Ramos (cell line): Measurements from ENCODE around the gene TBCA.

Experiments used
- in situ Hi-C: fragments of 300-500 bp; cut with MboI; formaldehyde crosslinking; loops from one replicate; pipeline ENCODE4 v1.14.3; 2022; ENCODE audit warnings: low sequenced_read_pairs; ENCODE audit not compliant: unreplicated experiment

TBCA gene, protein sequence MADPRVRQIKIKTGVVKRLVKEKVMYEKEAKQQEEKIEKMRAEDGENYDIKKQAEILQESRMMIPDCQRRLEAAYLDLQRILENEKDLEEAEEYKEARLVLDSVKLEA

DNA sequence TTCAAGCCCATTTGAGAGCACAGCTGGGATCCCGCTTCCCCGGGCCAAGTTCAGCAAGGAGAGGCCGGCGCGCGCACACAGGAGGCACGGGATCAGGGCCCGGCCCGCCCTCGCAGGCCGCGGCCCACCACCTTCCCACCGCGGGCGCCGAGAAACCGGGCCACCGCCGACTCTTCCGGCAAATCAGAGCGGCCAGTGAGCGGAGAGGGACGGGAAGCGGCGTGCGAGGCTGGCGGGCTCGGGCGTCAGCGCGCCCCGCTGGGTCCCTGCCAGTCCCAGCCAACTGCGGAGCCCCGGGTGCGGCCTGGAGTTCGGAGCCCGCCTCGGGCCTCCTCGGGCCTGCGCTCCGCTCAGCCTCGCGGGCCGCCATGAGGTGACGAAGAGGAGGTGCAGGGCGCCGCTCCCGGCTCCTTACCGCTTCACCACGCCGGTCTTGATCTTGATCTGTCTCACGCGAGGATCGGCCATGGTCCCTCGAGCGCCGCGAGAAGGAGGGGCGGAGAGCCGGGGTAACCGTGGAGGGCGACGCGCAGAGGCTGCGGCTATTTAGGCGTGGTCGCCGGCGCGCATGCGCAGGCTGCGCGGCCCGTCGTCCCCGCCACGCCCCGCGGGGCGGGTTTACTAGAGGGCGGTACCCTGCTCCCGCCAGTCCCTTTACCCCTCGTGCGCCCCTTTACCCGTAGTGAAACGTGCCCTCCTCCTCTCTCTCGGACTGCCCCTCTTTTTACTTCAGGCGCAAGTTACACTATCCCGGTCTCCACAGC is at the start of gene TBCA:
Gene TBCA (minus strand): TSS at position 550 of the 764 bp plus-strand sequence. CDS start 82 bp downstream, at position 468.
- in situ Hi-C loops: no loop called here

DNA sequence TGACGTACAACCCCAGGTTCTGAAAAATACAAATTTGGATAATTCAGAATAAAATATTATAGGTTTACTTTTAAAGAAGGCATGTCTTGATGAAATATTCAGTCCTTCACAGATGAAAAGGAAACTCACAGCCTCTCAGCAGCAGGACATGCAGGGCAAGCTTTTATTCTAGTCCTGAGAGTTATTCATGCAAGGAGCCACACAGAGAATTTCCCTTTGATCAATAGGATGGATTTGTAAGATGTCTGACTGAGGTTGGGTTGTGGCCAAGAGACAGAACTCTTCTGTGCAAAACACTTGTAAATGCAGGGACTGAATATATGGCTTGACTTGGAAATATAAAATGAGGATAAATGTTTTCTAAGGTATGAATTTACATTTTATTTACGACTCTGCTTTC is 48.8 kb upstream of the TBCA start:
- in situ Hi-C loops: no loop called here

DNA sequence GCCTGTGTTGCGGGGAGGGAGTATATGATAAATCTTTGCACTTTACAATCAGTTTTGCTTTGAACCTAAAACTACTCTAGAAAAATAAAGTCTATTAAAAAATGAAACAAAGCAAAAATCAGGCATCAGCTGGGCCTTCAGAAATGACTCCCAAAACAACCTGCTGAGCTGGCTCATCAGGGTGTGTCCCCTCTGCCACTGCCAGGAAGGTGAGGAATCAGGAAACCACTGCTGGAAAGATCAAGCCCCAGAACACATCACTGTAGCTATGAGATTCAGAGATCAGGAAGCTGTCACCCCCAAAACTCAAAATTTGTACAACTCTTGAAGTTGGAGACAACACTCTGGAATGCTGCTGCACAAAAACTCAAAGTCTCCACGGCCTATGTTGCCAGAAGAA is 40.5 kb upstream of the TBCA start:
- in situ Hi-C loops: no loop called here

- in situ Hi-C loops: no loop called here
These were observed 36.9 kb upstream of the TBCA start for GRCh38 chr5:77812926-77813589.

- in situ Hi-C loops: no loop called here
These were observed 30.2 kb upstream of the TBCA start for GRCh38 chr5:77806213-77806843.

DNA sequence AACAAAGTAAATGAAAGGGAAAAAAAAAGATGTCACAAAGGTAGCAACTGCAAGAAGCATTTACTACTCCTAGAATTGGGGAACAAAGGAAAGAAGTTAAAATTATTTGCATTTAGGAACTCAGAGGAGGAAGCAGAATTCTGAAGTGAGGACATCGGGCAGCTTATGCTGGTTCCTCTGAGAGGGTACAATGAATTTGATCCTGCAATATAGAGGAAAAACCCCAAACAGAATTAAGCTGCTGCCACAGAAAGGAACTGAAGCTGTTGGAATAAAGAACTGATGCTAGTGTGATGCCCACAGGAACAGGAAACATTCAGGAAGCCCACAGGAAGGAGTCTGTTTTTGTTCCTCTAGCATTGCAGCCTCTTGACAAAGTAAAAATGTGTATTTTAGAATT is 22.3 kb upstream of the TBCA start:
- in situ Hi-C loops: no loop called here

GRCh38 chr5:77797136-77797535 is 21.0 kb upstream of the TBCA start:
- in situ Hi-C loops: no loop called here

- in situ Hi-C loops: no loop called here
These were observed 19.7 kb upstream of the TBCA start for GRCh38 chr5:77795846-77796245.

DNA sequence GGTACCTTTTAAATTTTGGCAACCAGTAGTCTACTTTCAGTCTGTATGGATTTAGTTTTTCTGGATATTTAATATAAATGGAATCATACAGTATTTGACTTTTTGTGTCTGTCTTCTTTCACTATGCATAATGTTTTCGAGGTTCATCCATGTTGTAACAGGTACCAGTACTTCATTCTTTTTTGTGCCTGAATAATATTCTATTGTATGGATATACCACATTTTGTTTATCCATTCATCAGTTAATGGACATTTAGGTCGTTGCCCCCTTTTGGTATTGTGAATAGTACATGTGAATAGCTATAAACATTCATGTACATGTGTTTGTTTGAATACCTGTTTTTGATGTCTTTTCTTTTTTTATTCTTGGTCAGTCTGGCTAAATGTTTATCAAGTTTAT is 19.1 kb upstream of the TBCA start:
- in situ Hi-C loops: no loop called here

DNA sequence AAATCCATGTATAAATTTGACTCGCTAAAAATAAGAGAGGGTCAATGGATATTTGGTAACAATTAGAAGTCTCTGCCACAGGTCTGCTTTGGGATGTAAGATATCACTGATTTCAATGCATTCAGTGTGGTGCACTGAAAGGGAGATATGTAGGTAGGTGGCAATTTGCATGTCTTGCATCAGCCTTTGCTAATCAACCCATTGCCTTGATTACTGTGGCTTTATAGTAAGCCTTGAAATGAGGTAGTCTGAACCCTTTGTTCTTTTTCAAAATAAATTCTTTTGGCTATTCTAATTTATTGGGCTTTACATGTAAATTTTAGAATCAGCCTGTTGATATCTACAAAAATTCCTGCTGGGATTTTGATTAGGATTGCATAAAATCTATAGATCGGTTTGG is 15.8 kb upstream of the TBCA start:
- in situ Hi-C loops: no loop called here

GRCh38 chr5:77791356-77791755 is 15.2 kb upstream of the TBCA start:
- in situ Hi-C loops: no loop called here

- in situ Hi-C loops: no loop called here
These were observed 9.1 kb upstream of the TBCA start for GRCh38 chr5:77785229-77785628.

- in situ Hi-C loops: no loop called here
These were observed 8.6 kb upstream of the TBCA start for GRCh38 chr5:77784735-77785134.

- in situ Hi-C loops: no loop called here
These were observed 4.9 kb upstream of the TBCA start for GRCh38 chr5:77781076-77781475.

DNA sequence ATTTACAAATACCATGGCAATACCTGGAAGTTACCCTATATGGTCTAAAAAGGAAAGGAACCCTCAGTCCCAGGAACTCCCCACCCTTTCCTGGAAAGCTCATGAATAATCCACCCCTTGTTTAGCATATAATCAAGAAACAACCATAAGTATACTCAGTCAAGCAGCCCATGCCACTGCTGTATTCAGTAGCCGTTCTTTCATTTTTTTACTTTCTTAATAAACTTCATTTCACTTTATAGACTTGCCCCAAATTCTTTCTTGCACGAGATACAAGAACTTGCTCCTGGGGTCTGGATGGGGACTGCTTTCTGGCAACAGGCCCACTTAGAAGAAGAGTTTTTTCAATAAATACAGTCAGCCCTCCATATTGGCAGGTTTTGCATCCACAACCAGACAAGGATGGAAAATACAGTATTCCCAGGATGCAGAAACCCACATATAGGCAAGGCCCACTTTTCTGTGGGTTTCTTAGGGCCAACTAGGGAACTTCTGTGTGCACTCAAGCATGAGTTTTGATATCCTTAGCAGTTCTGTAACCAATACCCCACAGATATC is 2.8 kb upstream of the TBCA start:
- in situ Hi-C loops: no loop called here

GRCh38 chr5:77778398-77778797 is 2.3 kb upstream of the TBCA start:
- in situ Hi-C loops: no loop called here

DNA sequence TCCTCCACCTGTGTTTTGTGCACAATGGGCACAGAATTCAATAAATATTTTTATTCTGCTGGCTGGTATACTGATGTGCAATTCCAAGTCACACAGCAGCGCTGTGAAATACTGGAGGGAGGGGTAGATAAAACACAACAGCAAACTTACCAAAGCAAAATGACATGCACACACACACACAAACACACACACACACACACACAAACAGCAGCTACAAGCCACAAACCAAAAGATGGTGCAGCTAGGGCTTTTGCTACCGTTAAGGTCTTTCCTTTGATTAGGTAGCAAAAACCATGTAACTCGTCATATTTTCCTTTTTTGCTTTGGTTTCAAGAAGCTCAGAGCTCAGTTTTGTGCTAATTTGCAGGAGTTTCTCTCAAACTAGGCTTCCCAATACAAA is 1.8 kb upstream of the TBCA start:
- in situ Hi-C loops: no loop called here

DNA sequence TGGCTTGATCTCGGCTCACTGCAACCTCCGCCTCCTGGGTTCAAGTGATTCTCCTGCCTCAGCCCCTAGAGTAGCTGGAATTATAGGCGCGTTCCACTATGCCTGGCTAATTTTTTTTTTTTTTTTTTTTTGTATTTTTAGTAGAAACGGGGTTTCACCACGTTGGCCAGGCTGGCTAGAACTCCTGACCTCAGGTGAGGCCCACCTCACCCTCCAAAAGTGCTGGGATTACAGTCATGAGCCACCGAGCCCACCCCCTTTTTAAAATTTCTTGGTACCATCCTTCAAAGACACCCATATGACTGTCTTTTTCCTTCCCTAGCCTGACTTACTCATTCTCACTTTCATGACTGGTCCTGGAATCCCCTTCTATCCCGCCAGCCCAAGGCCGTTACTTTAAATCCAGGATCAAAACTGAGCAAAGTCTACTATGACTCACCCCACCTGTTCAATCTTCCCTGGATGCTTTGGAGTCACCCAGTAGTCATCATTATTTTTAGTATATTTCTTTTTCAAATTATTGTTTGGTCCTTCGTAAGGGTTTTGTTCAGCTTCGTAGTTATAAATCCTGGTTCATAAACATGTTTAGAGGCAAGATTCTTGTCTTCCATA is 1.2 kb upstream of the TBCA start:
- in situ Hi-C loops: no loop called here

DNA sequence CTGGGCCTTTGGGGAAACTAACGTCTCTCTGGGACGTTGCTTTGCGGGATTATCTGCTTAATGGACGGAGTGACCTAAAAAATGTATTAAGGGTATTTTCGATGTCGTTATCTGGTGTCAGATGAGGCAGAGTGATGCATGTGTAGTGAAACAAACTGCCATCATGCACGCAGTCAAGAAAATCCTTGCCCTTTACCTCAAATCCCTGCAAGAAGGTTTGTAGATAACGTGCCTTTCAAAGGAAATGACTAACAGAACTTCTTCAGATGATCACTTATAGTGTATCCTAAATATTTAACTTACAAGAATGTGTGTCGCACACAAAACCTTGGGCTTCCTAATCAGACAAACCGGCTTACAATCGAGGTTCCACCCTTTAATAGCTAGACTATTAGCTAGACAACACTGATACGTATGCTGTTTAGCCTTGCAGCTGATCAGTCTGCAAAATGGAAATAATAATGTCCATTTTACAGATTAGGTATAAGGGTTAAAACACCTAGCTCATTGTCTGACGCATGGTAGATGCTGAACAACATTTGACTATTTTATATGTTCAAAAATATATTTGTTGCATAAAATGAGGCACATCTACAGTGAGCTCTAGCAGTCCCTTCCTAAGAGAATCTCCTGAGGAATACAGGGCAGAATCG is 541 bp upstream of the TBCA start:
- in situ Hi-C loops: no loop called here
